ENCODE measurements around the gene SIRT4. TPM values are rescaled to one million over a fixed set of nuclear protein-coding genes. Genes with fewer than 3 reads are reported as not detected.

SIRT4 gene
- total RNA-seq, 6 experiments from 2014 or later, result 0.56 to 4.1 (median 3.0) TPM

DNA sequence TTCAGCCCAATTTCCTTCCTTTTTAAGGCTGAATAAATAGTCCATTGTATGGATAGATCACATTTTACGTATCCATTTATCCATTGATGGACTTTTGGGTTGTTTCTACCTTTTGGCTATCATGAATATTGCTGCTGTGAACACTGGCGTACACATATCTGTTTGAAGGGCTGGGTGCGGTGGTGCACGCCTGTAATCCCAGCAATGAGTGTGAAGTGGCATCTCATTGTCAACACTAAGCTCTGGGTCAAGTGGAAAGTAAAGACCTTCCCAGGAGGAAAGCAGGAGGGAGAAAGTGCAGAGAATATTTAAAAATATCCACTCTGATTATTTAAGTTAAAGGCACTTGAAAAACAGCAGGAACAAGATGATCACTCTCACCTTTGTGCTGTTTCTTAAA lies 37.1 kb downstream of the SIRT4 start:
- no peak overlapping the region for H3K4me3 ChIP-seq
- H3K9me3 ChIP-seq, result no peaks in the 10 kb centered on the region
- no peak for TF ChIP-seq CTCF (IDR thresholded peaks at IDR 0.05)
- TF ChIP-seq POLR2A (IDR thresholded peaks at IDR 0.05), result no peak
- no peak overlapping the region for H3K27ac ChIP-seq
- WGBS (ENCODE audit: insufficient coverage, low coverage, low lambda C conversion rate, missing lambda C conversion rate), result 83% methylated on average over 4 of the region's 4 CpGs
- H3K4me1 ChIP-seq, result peaks cover 0 to 9% (median 4%) of the 10 kb centered on the region in 4 donors
- H3K36me3 ChIP-seq, result no peaks in the 10 kb centered on the region
- DNase-seq (no peak), ATAC-seq (no peak)
- no peaks in the 10 kb centered on the region for H3K27me3 ChIP-seq
- intact Hi-C loops (cut with DNase I), result no loop called here

- DNase-seq, result peak; percentile 80 to 90 (median 88)
- intact Hi-C loops (cut with DNase I), result no loop called here
- Histone ChIP-seq H3K9me3 (no peaks in the 10 kb centered on the region), H3K27ac (no peak overlapping the region), H3K27me3 (no peaks in the 10 kb centered on the region), H3K4me3 (no peak overlapping the region), H3K4me1 (peaks cover 0 to 9% (median 4%) of the 10 kb centered on the region in 4 donors), H3K36me3 (no peaks in the 10 kb centered on the region)
- TF ChIP-seq POLR2A (IDR thresholded peaks at IDR 0.05), result no peak
- TF ChIP-seq CTCF (IDR thresholded peaks at IDR 0.05), result no peak
- 55% methylated on average over 11 of the region's 30 CpGs for WGBS (ENCODE audit: insufficient coverage, low coverage, low lambda C conversion rate, missing lambda C conversion rate)
- ATAC-seq, result peak; percentile 94 to 98 (median 97)
Measured at GRCh38 chr12:120342175-120343038, 40.3 kb downstream of the SIRT4 start.

GRCh38 chr12:120343039-120343537 lies 41.0 kb downstream of the SIRT4 start:
- DNase-seq (no peak), ATAC-seq (no peak)
- H3K4me1 ChIP-seq, result peaks cover 0 to 9% (median 4%) of the 10 kb centered on the region in 4 donors
- WGBS (ENCODE audit: insufficient coverage, low coverage, low lambda C conversion rate, missing lambda C conversion rate), result 91% methylated on average over 4 of the region's 10 CpGs
- no peak overlapping the region for H3K27ac ChIP-seq
- intact Hi-C loops (cut with DNase I), result no loop called here
- H3K4me3 ChIP-seq, result no peak overlapping the region
- H3K9me3 ChIP-seq, result no peaks in the 10 kb centered on the region
- no peak for TF ChIP-seq CTCF (IDR thresholded peaks at IDR 0.05)
- TF ChIP-seq POLR2A (IDR thresholded peaks at IDR 0.05), result no peak
- no peaks in the 10 kb centered on the region for H3K27me3 ChIP-seq
- no peaks in the 10 kb centered on the region for H3K36me3 ChIP-seq

GRCh38 chr12:120343692-120344091 lies 41.6 kb downstream of the SIRT4 start:
- no peaks in the 10 kb centered on the region for H3K36me3 ChIP-seq
- no peaks in the 10 kb centered on the region for H3K9me3 ChIP-seq
- 61% methylated on average over 4 of the region's 8 CpGs for whole genome bisulfite sequencing (ENCODE audit: insufficient coverage, low coverage, low lambda C conversion rate, missing lambda C conversion rate)
- peaks cover 0 to 9% (median 4%) of the 10 kb centered on the region in 4 donors for H3K4me1 ChIP-seq
- intact Hi-C loops (cut with DNase I), result no loop called here
- TF ChIP-seq POLR2A (IDR thresholded peaks at IDR 0.05) (no peak), CTCF (IDR thresholded peaks at IDR 0.05) (no peak)
- H3K4me3 ChIP-seq, result no peak overlapping the region
- no peak overlapping the region for H3K27ac ChIP-seq
- ATAC-seq (no peak), DNase-seq (no peak)
- no peaks in the 10 kb centered on the region for H3K27me3 ChIP-seq
